Measurements from ENCODE around the gene HMX1.

HMX1 gene

GRCh38 chr4:8872402-8873291, 1.0 kb upstream of the HMX1 start:
- no peak for DNase-seq (ENCODE audit: low read depth)
- no peak for TF ChIP-seq CTCF (IDR thresholded peaks at IDR 0.05; ENCODE audit: insufficient read depth, low read depth, low read length, missing control alignments)
- H3K4me3 ChIP-seq (ENCODE audit: low read length), result no peak overlapping the region

- no peak for DNase-seq (ENCODE audit: low read depth)
- no peak for TF ChIP-seq CTCF (IDR thresholded peaks at IDR 0.05; ENCODE audit: insufficient read depth, low read depth, low read length, missing control alignments)
- no peak overlapping the region for H3K4me3 ChIP-seq (ENCODE audit: low read length)
These were observed 807 bp downstream of the HMX1 start for GRCh38 chr4:8870647-8871416.

GRCh38 chr4:8869898-8870646, 1.6 kb downstream of the HMX1 start:
- no peak for DNase-seq (ENCODE audit: low read depth)
- no peak overlapping the region for H3K4me3 ChIP-seq (ENCODE audit: low read length)
- TF ChIP-seq CTCF (IDR thresholded peaks at IDR 0.05; ENCODE audit: insufficient read depth, low read depth, low read length, missing control alignments), result no peak

DNA sequence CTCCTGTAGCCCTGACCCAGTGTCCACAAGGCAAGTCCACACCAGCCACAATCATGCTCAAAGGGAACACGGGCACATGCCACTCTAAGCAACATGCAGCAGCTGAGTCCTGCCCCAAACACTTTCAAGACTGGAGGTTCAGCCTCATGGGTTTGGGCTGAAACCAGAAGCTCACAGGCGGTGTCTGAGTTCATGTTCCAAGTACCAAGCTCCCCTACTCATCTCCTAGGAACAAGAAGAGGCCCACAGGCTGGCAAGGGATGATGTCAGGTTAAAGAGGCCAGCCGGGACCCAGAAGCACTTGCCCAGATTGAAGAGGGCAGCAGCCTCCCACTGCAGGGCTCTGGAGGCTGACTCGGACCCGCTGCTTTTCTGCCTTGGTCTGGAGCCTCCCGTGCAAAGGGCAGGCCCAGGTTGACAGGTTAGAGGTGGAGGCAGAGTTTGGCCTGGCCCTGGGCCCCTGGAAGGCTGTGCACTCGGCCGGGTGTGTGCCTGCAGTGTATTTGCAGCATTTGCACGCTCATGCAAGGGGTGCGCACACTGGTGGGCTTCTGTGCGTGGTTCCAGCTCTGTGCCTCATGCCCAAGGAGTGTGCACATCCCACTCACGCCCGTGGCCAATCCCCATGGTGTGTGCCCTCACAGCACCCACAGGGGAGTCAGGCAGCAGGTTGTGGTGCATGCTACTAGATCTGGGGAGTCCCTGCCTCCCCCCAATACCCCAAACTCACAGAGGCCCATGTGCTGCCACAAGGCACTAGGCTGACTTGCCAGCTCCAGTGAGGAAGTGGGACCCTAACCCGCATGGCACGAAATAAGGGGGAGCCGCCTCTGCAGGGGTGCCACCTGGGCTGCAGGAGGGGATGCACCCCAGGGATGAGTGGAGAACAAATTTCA, 2.4 kb downstream of the HMX1 start:
- TF ChIP-seq CTCF (IDR thresholded peaks at IDR 0.05; ENCODE audit: insufficient read depth, low read depth, low read length, missing control alignments), result no peak
- no peak for DNase-seq (ENCODE audit: low read depth)

DNA sequence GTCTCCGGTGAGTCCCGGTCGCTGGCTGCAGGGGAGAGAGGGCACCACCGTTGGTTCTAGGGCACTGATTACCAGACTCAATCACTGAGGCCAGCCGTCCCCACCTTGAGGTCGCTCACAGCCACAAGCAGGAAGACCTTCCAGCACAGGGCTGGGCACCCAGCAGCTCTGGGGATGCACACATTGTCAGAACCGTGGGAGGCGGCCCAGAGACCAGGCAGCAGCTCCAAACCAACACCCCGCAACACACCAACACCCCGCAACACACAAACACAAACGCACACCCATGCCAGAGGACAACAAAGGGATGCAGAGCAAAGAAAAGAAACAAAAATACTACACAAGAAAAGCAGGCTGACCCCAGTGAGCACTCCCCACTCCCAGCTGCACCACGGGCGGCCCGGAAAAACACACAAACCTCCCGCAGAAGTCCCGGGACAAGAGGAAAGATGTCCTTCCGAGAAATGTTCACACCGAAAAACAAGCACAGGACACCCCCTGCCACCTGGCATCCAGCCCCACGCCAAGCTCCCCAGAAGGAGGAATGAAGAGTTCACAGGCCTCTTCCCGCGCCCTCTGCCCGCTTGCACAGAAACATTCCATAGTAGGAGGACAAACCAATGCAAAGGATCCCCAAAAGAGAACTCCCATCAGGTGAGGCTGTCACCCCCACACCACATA, 3.2 kb downstream of the HMX1 start:
- H3K4me3 ChIP-seq (ENCODE audit: low read length), result no peak overlapping the region
- no peak for DNase-seq (ENCODE audit: low read depth)
- TF ChIP-seq CTCF (IDR thresholded peaks at IDR 0.05; ENCODE audit: insufficient read depth, low read depth, low read length, missing control alignments), result no peak

More for the DNA sequence above, 2.4 kb downstream of the HMX1 start:
- H3K4me3 ChIP-seq (ENCODE audit: low read length), result no peak overlapping the region
